Stimulated activated CD4-positive, alpha-beta T cell treated with anti-CD3 and anti-CD28 coated beads, TNF-alpha, amount 100 ng/mL, for 48 hours (primary cell): ENCODE data around the gene RASGRP4.
A peak's percentile ranks its signal among the peaks of the same experiment; 100 is the strongest.
"Not testable (repeated sequence)": the region's sequence is repeated elsewhere in the genome, so short reads cannot be mapped to it uniquely, and the experiment has no call there.

ENCODE experiments used
- DNase-seq, 3 donors: peaks; one replicate each; pipeline ENCODE4 v3.0.0-alpha.2; 2020; ENCODE audit warnings: low read depth in 3 of 3

Gene RASGRP4

GRCh38 chr19:38425810-38426466 is at the start of gene RASGRP4:
Gene RASGRP4, minus strand, starts transcription at chr19:38426219. Its CDS starts 128 bp downstream, at chr19:38426091.
- peak in 2 of 3 donors; percentile 29 to 41 for DNase-seq

- DNase-seq: no peak
These were observed 49.2 kb upstream of the RASGRP4 start for GRCh38 chr19:38475176-38475575.

- DNase-seq: no peak
These were observed 47.2 kb upstream of the RASGRP4 start for GRCh38 chr19:38473201-38473600.

GRCh38 chr19:38472725-38473124 is 46.7 kb upstream of the RASGRP4 start:
- DNase-seq: not testable (repeated sequence)

GRCh38 chr19:38470788-38471480 is 44.9 kb upstream of the RASGRP4 start:
- DNase-seq: no peak

- no peak for DNase-seq
These were observed 43.1 kb upstream of the RASGRP4 start for GRCh38 chr19:38469151-38469550.

GRCh38 chr19:38467541-38468525 is 41.8 kb upstream of the RASGRP4 start:
- DNase-seq: no peak

GRCh38 chr19:38466050-38466449 is 40.0 kb upstream of the RASGRP4 start:
- DNase-seq: no peak

- DNase-seq: no peak
These were observed 38.5 kb upstream of the RASGRP4 start for GRCh38 chr19:38464421-38465082.

GRCh38 chr19:38463365-38463764 is 37.3 kb upstream of the RASGRP4 start:
- no peak for DNase-seq

GRCh38 chr19:38458991-38459390 is 33.0 kb upstream of the RASGRP4 start:
- no peak for DNase-seq

- no peak for DNase-seq
These were observed 31.8 kb upstream of the RASGRP4 start for GRCh38 chr19:38457690-38458405.

- no peak for DNase-seq
These were observed 31.2 kb upstream of the RASGRP4 start for GRCh38 chr19:38457202-38457601.

- no peak for DNase-seq
These were observed 29.0 kb upstream of the RASGRP4 start for GRCh38 chr19:38455031-38455430.

- DNase-seq: no peak
These were observed 27.6 kb upstream of the RASGRP4 start for GRCh38 chr19:38453596-38453995.

- DNase-seq: peak in 2 of 3 donors; percentile 13 to 18
These were observed 26.7 kb upstream of the RASGRP4 start for GRCh38 chr19:38452430-38453366.

- no peak for DNase-seq
These were observed 25.6 kb upstream of the RASGRP4 start for GRCh38 chr19:38451629-38452028.

- no peak for DNase-seq
These were observed 25.0 kb upstream of the RASGRP4 start for GRCh38 chr19:38451036-38451435.

GRCh38 chr19:38449518-38449917 is 23.5 kb upstream of the RASGRP4 start:
- DNase-seq: no peak

GRCh38 chr19:38448225-38448624 is 22.2 kb upstream of the RASGRP4 start:
- no peak for DNase-seq
